Tibial nerve (tissue), 4 donors: Measurements from ENCODE around the gene CXXC1. TPM values are rescaled to one million over a fixed set of nuclear protein-coding genes. Genes with fewer than 3 reads are reported as not detected.
A peak's percentile ranks its signal among the peaks of the same experiment; 100 is the strongest.

Experiments
- DNase-seq, 2 donors: peaks; one replicate each; pipeline ENCODE4 v3.0.0-alpha.2; 2019; ENCODE audit warnings: low spot score in 2 of 2
- H3K27ac ChIP-seq, 4 donors: fragments of 200-600 bp; sonication (generic) in 3 of 4; one replicate each; pipeline ENCODE4 v1.5.1; 2017 to 2019; ENCODE audit warnings: mild to moderate bottlenecking in 1 of 4
- H3K27me3 ChIP-seq, 2 donors: fragments of 200-600 bp; sonication (generic) in 1 of 2; one replicate each; pipeline versions ENCODE4 v1.5.1 to v1.6.0; 2017 to 2019
- H3K36me3 ChIP-seq, 3 donors: fragments of 200-600 bp; sonication (generic); one replicate each; pipeline ENCODE4 v1.5.1; 2018 to 2019
- H3K4me1 ChIP-seq, 4 donors: fragments of 200-600 bp; sonication (generic) in 3 of 4; one replicate each; pipeline ENCODE4 v1.5.1; 2017 to 2019
- H3K4me3 ChIP-seq, 4 donors: fragments of 200-600 bp; sonication (generic) in 3 of 4; one replicate each; pipeline ENCODE4 v1.5.1; 2017 to 2019; ENCODE audit warnings: mild to moderate bottlenecking in 1 of 4, moderate library complexity in 1 of 4
- H3K9me3 ChIP-seq, 4 donors: fragments of 200-600 bp; sonication (generic) in 3 of 4; one replicate each; pipeline ENCODE4 v1.5.1; 2017 to 2019
- EP300 ChIP-seq, 2 donors: sonication (generic); formaldehyde crosslinking; IDR thresholded peaks; one replicate each; pipeline ENCODE4 v1.6.1; 2017; ENCODE audit warnings: antibody characterized with exemption in 2 of 2, mild to moderate bottlenecking in 1 of 2
- POLR2A ChIP-seq, 2 donors: fragments of 450-650 bp; IDR thresholded peaks; one replicate each; pipeline ENCODE4 v1.6.1; 2017; ENCODE audit warnings: antibody characterized with exemption in 2 of 2, mild to moderate bottlenecking in 2 of 2, moderate library complexity in 2 of 2
- WGBS, 2 donors: methylation state at CpG; one replicate each; pipeline ENCODE4 v1.1.5; 2018; 5-methylcytosine and 5-hydroxymethylcytosine counted together
- total RNA-seq, 4 donors: library from RNA; depleted of rRNA; stranded (reverse); fragments of >200 nt; gene quantifications; one replicate each; pipeline ENCODE4 v1.1.0, GENCODE V29; 2016
- TF ChIP-seq, protein P1 (sequence below), 5 experiments: fragments of 200-600 bp in 3 of 5; fragments of 450-650 bp in 2 of 5; sonication (generic) in 3 of 5; IDR thresholded peaks; one replicate each; pipeline ENCODE4 v1.5.1; 2016 to 2019; ENCODE audit warnings: antibody characterized with exemption in 5 of 5, mild to moderate bottlenecking in 3 of 5, moderate library complexity in 2 of 5

Gene CXXC1
- total RNA-seq = 100 to 1,000 TPM in 1 of 4 donors, 10 to 100 TPM in 3; 73.9 to 131 (median 81.6) TPM

- peak; percentile 91 to 95 for DNase-seq
- Histone ChIP-seq H3K36me3 (peaks cover 0 to 37% (median 0%) of the 10 kb centered on the region in 3 donors), H3K27ac (peak within 1 kb of the TSS; percentile 73 to 96 (median 86)), H3K4me3 (peak within 1 kb of the TSS; percentile 63 to 90 (median 78)), H3K9me3 (no peaks in the 10 kb centered on the region), H3K4me1 (peaks cover 0 to 17% (median 3%) of the 10 kb centered on the region in 4 donors), H3K27me3 (no peaks in the 10 kb centered on the region)
- TF ChIP-seq POLR2A (IDR thresholded peaks at IDR 0.05) (peak in 1 of 2 donors; percentile 41), EP300 (IDR thresholded peaks at IDR 0.05) (peak; percentile 73 to 91)
- TF ChIP-seq, protein P1, sequence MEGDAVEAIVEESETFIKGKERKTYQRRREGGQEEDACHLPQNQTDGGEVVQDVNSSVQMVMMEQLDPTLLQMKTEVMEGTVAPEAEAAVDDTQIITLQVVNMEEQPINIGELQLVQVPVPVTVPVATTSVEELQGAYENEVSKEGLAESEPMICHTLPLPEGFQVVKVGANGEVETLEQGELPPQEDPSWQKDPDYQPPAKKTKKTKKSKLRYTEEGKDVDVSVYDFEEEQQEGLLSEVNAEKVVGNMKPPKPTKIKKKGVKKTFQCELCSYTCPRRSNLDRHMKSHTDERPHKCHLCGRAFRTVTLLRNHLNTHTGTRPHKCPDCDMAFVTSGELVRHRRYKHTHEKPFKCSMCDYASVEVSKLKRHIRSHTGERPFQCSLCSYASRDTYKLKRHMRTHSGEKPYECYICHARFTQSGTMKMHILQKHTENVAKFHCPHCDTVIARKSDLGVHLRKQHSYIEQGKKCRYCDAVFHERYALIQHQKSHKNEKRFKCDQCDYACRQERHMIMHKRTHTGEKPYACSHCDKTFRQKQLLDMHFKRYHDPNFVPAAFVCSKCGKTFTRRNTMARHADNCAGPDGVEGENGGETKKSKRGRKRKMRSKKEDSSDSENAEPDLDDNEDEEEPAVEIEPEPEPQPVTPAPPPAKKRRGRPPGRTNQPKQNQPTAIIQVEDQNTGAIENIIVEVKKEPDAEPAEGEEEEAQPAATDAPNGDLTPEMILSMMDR (IDR thresholded peaks at IDR 0.05) = peak; percentile 37 to 86 (median 43)
- WGBS, 2 donors = 0% methylated on average over 56 to 75 of the region's 76 CpGs
Observed at GRCh38 chr18:50287441-50288347, at the start of gene CXXC1. CXXC1 (minus strand) TSS chr18:50287692; CDS start chr18:50287589, 103 bp downstream.

DNA sequence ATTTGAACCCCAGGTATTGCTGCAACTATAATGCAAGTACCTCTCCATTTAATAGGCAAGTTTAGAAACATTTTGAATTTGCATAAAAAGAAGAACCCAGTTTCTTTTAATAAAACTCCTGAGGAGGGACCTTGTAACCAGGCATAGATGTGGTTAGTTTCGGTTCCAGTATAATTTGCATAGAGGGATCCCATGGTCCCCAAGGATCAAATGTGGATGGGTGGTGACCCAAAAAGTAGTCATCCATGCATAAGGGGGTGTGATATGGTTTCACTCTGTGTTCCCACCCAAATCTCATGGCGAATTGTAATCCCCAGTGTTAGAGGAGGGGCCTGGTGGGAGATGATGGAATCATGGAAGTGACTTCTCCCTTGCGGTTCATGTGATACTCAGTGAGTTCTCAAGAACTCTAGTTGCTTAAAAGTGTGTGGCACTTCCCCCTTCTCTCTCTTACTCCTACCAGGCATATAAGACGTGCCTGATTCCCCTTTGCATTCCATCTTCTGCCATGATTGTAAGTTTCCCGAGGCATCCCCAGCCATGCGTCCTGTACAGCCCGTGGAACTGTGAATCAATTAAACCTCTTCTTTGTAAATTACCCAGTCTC lies 47.2 kb upstream of the CXXC1 start:
- Histone ChIP-seq H3K9me3 (no peaks in the 10 kb centered on the region), H3K36me3 (no peaks in the 10 kb centered on the region), H3K27ac (no peak overlapping the region), H3K27me3 (no peaks in the 10 kb centered on the region), H3K4me3 (no peak overlapping the region), H3K4me1 (no peaks in the 10 kb centered on the region)
- TF ChIP-seq EP300 (IDR thresholded peaks at IDR 0.05) = no peak
- TF ChIP-seq POLR2A (IDR thresholded peaks at IDR 0.05) = no peak
- TF ChIP-seq, protein P1 (IDR thresholded peaks at IDR 0.05) = no peak
- DNase-seq = no peak
- WGBS, 2 donors = 71 to 73% methylated on average over 7 of the region's 7 CpGs

- TF ChIP-seq POLR2A (IDR thresholded peaks at IDR 0.05) (no peak), EP300 (IDR thresholded peaks at IDR 0.05) (no peak)
- TF ChIP-seq, protein P1 (IDR thresholded peaks at IDR 0.05) = no peak
- H3K4me3 ChIP-seq = no peak overlapping the region
- H3K9me3 ChIP-seq = no peaks in the 10 kb centered on the region
- no peaks in the 10 kb centered on the region for H3K36me3 ChIP-seq
- no peaks in the 10 kb centered on the region for H3K4me1 ChIP-seq
- 44 to 60% methylated on average over 1 of the region's 1 CpG for WGBS, 2 donors
- no peak overlapping the region for H3K27ac ChIP-seq
- no peak for DNase-seq
- no peaks in the 10 kb centered on the region for H3K27me3 ChIP-seq
Observed at GRCh38 chr18:50331691-50332090, 44.2 kb upstream of the CXXC1 start.

DNA sequence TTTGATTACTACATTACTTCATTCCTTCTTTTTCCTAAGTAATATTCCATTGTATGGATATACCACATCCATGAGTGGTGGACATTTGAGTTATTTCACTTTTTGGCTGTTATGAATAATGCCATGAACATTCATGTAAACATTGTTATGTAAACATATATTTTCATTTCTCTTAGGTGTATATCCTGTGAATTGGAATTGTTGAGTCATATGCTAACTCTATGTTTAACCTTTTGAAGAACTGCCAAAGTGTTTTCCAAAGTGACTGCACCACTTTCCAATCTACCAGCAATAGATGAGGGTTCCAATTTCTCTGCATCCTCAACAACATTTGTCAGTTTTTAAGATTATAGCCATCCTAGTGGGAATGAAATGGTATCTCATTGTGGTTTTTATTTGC lies 42.7 kb upstream of the CXXC1 start:
- H3K27ac ChIP-seq = no peak overlapping the region
- no peaks in the 10 kb centered on the region for H3K27me3 ChIP-seq
- H3K9me3 ChIP-seq = no peaks in the 10 kb centered on the region
- no peak for DNase-seq
- H3K4me3 ChIP-seq = no peak overlapping the region
- TF ChIP-seq EP300 (IDR thresholded peaks at IDR 0.05) (no peak), POLR2A (IDR thresholded peaks at IDR 0.05) (no peak)
- TF ChIP-seq, protein P1 (IDR thresholded peaks at IDR 0.05) = no peak
- H3K36me3 ChIP-seq = no peaks in the 10 kb centered on the region
- H3K4me1 ChIP-seq = no peaks in the 10 kb centered on the region

DNA sequence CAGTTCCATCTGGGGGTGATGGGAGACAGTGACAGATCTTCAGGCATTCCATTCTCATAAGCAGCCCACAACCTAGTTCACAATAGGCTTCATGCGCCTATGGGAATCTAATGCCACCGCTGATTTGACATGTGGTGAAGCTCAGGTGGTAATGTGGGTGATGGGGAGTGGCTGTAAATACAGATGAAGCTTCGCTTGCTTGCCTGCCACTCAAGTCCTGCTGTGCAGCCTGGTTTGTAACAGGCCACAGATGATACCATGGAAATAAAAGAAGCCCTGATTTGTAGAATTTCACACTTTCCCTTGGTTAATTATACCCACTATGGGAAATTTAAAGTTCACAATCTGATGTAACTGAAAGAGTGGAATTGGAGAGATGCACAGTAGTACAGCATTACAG lies 40.5 kb upstream of the CXXC1 start:
- no peak overlapping the region for H3K4me3 ChIP-seq
- 75 to 82% methylated on average over 3 of the region's 3 CpGs for WGBS, 2 donors
- DNase-seq = no peak
- TF ChIP-seq, protein P1 (IDR thresholded peaks at IDR 0.05) = no peak
- TF ChIP-seq POLR2A (IDR thresholded peaks at IDR 0.05) (no peak), EP300 (IDR thresholded peaks at IDR 0.05) (no peak)
- H3K27ac ChIP-seq = no peak overlapping the region
- no peaks in the 10 kb centered on the region for H3K9me3 ChIP-seq
- no peaks in the 10 kb centered on the region for H3K27me3 ChIP-seq
- H3K4me1 ChIP-seq = no peaks in the 10 kb centered on the region
- H3K36me3 ChIP-seq = no peaks in the 10 kb centered on the region
